Dermis lymphatic vessel endothelial cell (primary cell): ENCODE results near the gene TXNDC9. TPM values are rescaled to one million over a fixed set of nuclear protein-coding genes. Genes with fewer than 3 reads are reported as not detected.

ENCODE experiments used
- total RNA-seq: library from RNA; depleted of rRNA; stranded (reverse); fragments of >200 nt; gene quantifications from 2 replicates; pipeline ENCODE4 v1.2.1, GENCODE V29; 2014

Gene TXNDC9
- 69.5 and 79.0 TPM in 2 replicates for total RNA-seq

DNA sequence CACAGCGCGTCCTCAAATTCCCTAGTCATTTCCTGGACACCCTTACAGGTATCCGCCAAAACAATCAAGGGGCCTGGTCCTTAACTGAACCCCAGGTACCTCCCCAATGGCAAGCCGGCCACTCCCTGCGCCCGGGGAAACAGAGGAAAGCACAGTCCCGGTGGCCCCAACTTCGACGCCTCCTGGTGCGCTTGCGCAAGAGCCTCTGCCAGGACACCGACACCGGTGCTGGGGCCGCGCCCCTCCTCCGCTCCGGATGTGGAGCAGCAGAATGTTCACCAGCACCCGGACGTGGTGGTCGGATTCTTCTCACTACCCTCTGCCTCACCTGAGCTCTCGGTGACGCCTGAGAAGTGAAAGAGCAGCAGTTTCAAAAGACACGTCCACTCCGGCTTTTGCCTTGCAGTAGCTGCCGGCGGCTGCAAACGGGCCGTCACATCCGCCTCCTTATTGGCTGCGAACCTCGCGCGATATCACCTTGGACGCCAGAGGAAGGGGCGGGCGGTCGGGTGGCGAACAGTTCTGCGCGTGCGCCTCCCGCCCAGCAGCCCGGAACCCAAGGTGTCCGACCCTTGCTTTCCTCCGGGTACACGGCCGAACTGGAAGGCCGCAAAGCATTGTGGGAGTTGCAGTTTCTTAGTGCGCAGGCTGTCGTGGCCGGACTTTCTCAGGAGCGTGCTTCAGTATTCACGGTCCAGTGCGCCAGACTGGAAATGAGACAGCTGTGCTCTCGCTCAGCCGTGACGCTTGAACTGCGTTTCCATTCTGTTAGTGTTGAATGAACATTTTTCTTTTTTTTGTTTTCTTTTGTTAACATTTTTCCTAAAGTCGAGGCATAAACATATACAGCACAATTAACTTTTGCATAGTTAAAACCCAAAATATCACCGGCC, at the start of gene TXNDC9:
TSS of gene TXNDC9 (minus strand) at position 423 of the 893 bp plus-strand sequence. CDS start 3,123 bp downstream, outside the sequence.

GRCh38 chr2:99337113-99338028, 1.2 kb upstream of the TXNDC9 start, which contains the start of gene EIF5B:
Gene EIF5B, plus strand, starts transcription at chr2:99337389. Its CDS starts 166 bp downstream, at chr2:99337555.

GRCh38 chr2:99301097-99301496, 35.0 kb downstream of the TXNDC9 start, which contains the start of gene LYG1:
Gene LYG1, minus strand, starts transcription at chr2:99301197. Its CDS starts 5,527 bp downstream, at chr2:99295670.

Other genes with a start within 250 kb of the TXNDC9 start
- gene C2orf15, start 194.6 kb downstream of the TXNDC9 start, total RNA-seq = 0.11 and 0.26 TPM in 2 replicates
- gene TSGA10, start 181.4 kb downstream of the TXNDC9 start, total RNA-seq = 0.54 and 1.5 TPM in 2 replicates
- gene LIPT1, start 181.4 kb downstream of the TXNDC9 start, total RNA-seq = 4.2 and 7.5 TPM in 2 replicates
- 15.7 and 19.9 TPM in 2 replicates for gene MITD1, start 155.3 kb downstream of the TXNDC9 start, total RNA-seq
- 26.7 and 39.0 TPM in 2 replicates for gene MRPL30, start 155.1 kb downstream of the TXNDC9 start, total RNA-seq
- gene LYG2, start 80.7 kb downstream of the TXNDC9 start, total RNA-seq = not detected in 2 replicates
- 0.22 and 0.34 TPM in 2 replicates for gene LYG1, start 35.1 kb downstream of the TXNDC9 start, total RNA-seq
- 15.6 and 23.8 TPM in 2 replicates for gene EIF5B, start 1.1 kb upstream of the TXNDC9 start, total RNA-seq
- gene REV1, start 153.7 kb upstream of the TXNDC9 start, total RNA-seq = 33.4 and 38.9 TPM in 2 replicates